Measurements from ENCODE around the gene CDC123.

- TF ChIP-seq KLF7 (tag by site-specific recombination; IDR thresholded peaks at IDR 0.05; ENCODE audit: borderline replicate concordance) (no peak), ZNF501 (tag by site-specific recombination; IDR thresholded peaks at IDR 0.05) (no peak), PBX3 (CRISPR knock-in tag; IDR thresholded peaks at IDR 0.05) (no peak), ZNF140 (tag by site-specific recombination; IDR thresholded peaks at IDR 0.05) (no peak), ZNF645 (tag by site-specific recombination; IDR thresholded peaks at IDR 0.05) (no peak), CTCF (tag by site-specific recombination; IDR thresholded peaks at IDR 0.05) (no peak), ZBTB20 (tag by site-specific recombination; IDR thresholded peaks at IDR 0.05) (no peak), ZNF785 (tag by site-specific recombination; IDR thresholded peaks at IDR 0.05) (no peak)
Measured at GRCh38 chr10:12207114-12207513, 11.1 kb downstream of the CDC123 start.

All from HEK293 (cell line).